HepG2 (cell line): ENCODE measurements around the gene FLT3LG. TPM values are rescaled to one million over a fixed set of nuclear protein-coding genes. Genes with fewer than 3 reads are reported as not detected.
A peak's percentile ranks its signal among the peaks of the same experiment; 100 is the strongest.

Experiments
- ARNT2 ChIP-seq: sonication (generic); formaldehyde crosslinking; IDR thresholded peaks from 2 replicates; pipeline ENCODE4 v1.8.0; 2022; ENCODE audit warnings: mild to moderate bottlenecking, low read depth, missing genetic modification reagents, moderate library complexity
- DPF2 ChIP-seq: sonication (generic); formaldehyde crosslinking; IDR thresholded peaks from 2 replicates; pipeline ENCODE4 v1.4.0; 2020; ENCODE audit warnings: mild to moderate bottlenecking, low read depth, missing genetic modification reagents, borderline replicate concordance
- EP300 ChIP-seq, 3 experiments: sonication (generic) in 1 of 3; formaldehyde crosslinking in 1 of 3; IDR thresholded peaks; 2 replicates each; pipeline versions ENCODE4 v1.5.1 to v1.6.1; 2011 to 2020; ENCODE audit warnings: low read depth in 2 of 3, low read length in 2 of 3, borderline replicate concordance in 1 of 3, improper control_type of control experiment in 1 of 3, mild to moderate bottlenecking in 1 of 3, missing genetic modification reagents in 1 of 3, moderate library complexity in 1 of 3
- FLYWCH1 ChIP-seq: sonication (generic); formaldehyde crosslinking; IDR thresholded peaks from 2 replicates; pipeline ENCODE4 v1.8.1; 2023; ENCODE audit warnings: mild to moderate bottlenecking, missing genetic modification reagents
- KMT2A ChIP-seq: sonication (generic); formaldehyde crosslinking; IDR thresholded peaks from 2 replicates; pipeline ENCODE4 v1.4.0; 2020; ENCODE audit warnings: missing genetic modification reagents
- NCOA2 ChIP-seq: sonication (generic); formaldehyde crosslinking; IDR thresholded peaks from 2 replicates; pipeline ENCODE4 v1.8.0; 2022; ENCODE audit warnings: inconsistent platforms
- RNF2 ChIP-seq: fragments of 450-650 bp; conservative IDR thresholded peaks from 2 replicates; pipeline ENCODE4 v1.6.1; 2016; ENCODE audit warnings: low read depth
- ZBTB20 ChIP-seq: sonication (generic); formaldehyde crosslinking; IDR thresholded peaks from 2 replicates; pipeline ENCODE4 v1.8.1; 2023; ENCODE audit warnings: missing genetic modification reagents, low read depth, mild to moderate bottlenecking, borderline replicate concordance
- ZNF225 ChIP-seq: sonication (generic); formaldehyde crosslinking; IDR thresholded peaks from 2 replicates; pipeline ENCODE4 v1.4.0; 2020; ENCODE audit warnings: mild to moderate bottlenecking, missing genetic modification reagents
- ZNF431 ChIP-seq: sonication (generic); formaldehyde crosslinking; IDR thresholded peaks from 2 replicates; pipeline ENCODE4 v1.9.0; 2022; ENCODE audit warnings: missing genetic modification reagents, low read depth, mild to moderate bottlenecking, borderline replicate concordance
- ZNF709 ChIP-seq: sonication (generic); formaldehyde crosslinking; IDR thresholded peaks from 2 replicates; pipeline ENCODE4 v1.5.0; 2020; ENCODE audit warnings: mild to moderate bottlenecking, missing genetic modification reagents
- ZNF780A ChIP-seq: sonication (generic); formaldehyde crosslinking; IDR thresholded peaks from 2 replicates; pipeline ENCODE4 v1.8.0; 2022; ENCODE audit warnings: mild to moderate bottlenecking, missing genetic modification reagents, moderate library complexity
- ZNF841 ChIP-seq: sonication (generic); formaldehyde crosslinking; IDR thresholded peaks from 2 replicates; pipeline ENCODE4 v1.8.1; 2023; ENCODE audit warnings: missing genetic modification reagents, borderline replicate concordance
- polyA plus RNA-seq, 8 experiments: library from polyadenylated mRNA; depleted of rRNA in 3 of 8; stranded (reverse) in 7 of 8; unstranded in 1 of 8; fragments of >200 nt; fragmentation: Illumina TruSeq in 4 of 8; extraction: Trizol in 4 of 8; gene quantifications; 2 replicates each; pipeline versions ENCODE4 v1.2.1 to v1.2.3, GENCODE V29; 2011 to 2016; ENCODE audit warnings: low read depth in 4 of 8, missing spikeins in 1 of 8, mixed read lengths in 1 of 8; ENCODE audit not compliant: insufficient read depth in 1 of 8
- total RNA-seq, 5 experiments: library from RNA; depleted of rRNA; stranded (reverse); fragments of >200 nt; fragmentation: Illumina TruSeq; extraction: Trizol; gene quantifications; 2 replicates each; pipeline ENCODE4 v1.2.3, GENCODE V29; 2016; ENCODE audit warnings: low read depth in 1 of 5
- TF ChIP-seq, protein P1 (sequence below): sonication (generic); formaldehyde crosslinking; IDR thresholded peaks from 2 replicates; pipeline ENCODE4 v1.5.0; 2020; ENCODE audit warnings: missing genetic modification reagents
- TF ChIP-seq, protein P2 (sequence below): sonication (generic); formaldehyde crosslinking; IDR thresholded peaks from 2 replicates; pipeline ENCODE4 v1.5.0; 2020; ENCODE audit warnings: mild to moderate bottlenecking, missing genetic modification reagents, borderline replicate concordance
- TF ChIP-seq, protein P3 (sequence below): sonication (generic); formaldehyde crosslinking; IDR thresholded peaks from 2 replicates; pipeline ENCODE4 v1.8.1; 2023; ENCODE audit warnings: mild to moderate bottlenecking, missing genetic modification reagents
- TF ChIP-seq, protein P4 (sequence below): sonication (generic); formaldehyde crosslinking; IDR thresholded peaks from 2 replicates; pipeline ENCODE4 v1.4.0; 2020; ENCODE audit warnings: low read depth, mild to moderate bottlenecking, missing genetic modification reagents

The FLT3LG gene
- total and polyA plus RNA-seq, 2 of the 13 experiments (the other 11 are each of a cell fraction or from before 2014, with no cell fraction given), result 1.5 to 2.6 TPM

DNA sequence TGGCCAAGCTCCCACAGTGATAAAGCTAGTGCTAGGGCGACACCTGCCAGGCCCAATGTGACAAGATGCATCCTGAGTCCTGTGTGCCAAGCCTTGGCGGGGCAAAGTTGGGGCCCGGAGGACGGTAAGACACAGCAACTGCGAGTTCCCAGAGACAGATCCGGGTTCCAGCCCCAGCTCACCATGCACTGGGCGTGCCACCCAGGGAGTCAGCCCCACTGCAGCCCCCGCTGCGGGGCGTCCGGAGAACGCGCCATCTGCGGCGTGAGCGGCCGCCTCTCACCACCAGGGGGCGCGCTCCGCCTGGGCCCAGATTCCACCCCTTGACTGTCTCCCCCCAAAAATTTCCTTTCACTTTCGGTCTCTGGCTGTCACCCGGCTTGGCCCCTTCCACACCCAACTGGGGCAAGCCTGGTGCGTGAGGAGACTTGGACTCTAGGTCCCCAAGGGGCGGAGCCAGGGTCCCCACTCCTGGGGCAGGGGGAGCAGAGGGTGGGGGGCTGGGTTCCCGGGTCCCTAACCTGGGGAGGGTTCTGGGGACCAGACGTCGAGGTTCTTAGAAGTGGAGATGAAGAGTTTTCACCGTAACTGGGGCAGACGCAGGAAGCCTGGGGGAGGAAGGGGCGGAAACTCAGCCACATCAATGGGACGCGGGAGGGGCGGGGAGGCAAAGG, at the start of gene FLT3LG (continued):
- TF ChIP-seq, protein P1, sequence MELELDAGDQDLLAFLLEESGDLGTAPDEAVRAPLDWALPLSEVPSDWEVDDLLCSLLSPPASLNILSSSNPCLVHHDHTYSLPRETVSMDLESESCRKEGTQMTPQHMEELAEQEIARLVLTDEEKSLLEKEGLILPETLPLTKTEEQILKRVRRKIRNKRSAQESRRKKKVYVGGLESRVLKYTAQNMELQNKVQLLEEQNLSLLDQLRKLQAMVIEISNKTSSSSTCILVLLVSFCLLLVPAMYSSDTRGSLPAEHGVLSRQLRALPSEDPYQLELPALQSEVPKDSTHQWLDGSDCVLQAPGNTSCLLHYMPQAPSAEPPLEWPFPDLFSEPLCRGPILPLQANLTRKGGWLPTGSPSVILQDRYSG, result no peak
- TF ChIP-seq, protein P2, sequence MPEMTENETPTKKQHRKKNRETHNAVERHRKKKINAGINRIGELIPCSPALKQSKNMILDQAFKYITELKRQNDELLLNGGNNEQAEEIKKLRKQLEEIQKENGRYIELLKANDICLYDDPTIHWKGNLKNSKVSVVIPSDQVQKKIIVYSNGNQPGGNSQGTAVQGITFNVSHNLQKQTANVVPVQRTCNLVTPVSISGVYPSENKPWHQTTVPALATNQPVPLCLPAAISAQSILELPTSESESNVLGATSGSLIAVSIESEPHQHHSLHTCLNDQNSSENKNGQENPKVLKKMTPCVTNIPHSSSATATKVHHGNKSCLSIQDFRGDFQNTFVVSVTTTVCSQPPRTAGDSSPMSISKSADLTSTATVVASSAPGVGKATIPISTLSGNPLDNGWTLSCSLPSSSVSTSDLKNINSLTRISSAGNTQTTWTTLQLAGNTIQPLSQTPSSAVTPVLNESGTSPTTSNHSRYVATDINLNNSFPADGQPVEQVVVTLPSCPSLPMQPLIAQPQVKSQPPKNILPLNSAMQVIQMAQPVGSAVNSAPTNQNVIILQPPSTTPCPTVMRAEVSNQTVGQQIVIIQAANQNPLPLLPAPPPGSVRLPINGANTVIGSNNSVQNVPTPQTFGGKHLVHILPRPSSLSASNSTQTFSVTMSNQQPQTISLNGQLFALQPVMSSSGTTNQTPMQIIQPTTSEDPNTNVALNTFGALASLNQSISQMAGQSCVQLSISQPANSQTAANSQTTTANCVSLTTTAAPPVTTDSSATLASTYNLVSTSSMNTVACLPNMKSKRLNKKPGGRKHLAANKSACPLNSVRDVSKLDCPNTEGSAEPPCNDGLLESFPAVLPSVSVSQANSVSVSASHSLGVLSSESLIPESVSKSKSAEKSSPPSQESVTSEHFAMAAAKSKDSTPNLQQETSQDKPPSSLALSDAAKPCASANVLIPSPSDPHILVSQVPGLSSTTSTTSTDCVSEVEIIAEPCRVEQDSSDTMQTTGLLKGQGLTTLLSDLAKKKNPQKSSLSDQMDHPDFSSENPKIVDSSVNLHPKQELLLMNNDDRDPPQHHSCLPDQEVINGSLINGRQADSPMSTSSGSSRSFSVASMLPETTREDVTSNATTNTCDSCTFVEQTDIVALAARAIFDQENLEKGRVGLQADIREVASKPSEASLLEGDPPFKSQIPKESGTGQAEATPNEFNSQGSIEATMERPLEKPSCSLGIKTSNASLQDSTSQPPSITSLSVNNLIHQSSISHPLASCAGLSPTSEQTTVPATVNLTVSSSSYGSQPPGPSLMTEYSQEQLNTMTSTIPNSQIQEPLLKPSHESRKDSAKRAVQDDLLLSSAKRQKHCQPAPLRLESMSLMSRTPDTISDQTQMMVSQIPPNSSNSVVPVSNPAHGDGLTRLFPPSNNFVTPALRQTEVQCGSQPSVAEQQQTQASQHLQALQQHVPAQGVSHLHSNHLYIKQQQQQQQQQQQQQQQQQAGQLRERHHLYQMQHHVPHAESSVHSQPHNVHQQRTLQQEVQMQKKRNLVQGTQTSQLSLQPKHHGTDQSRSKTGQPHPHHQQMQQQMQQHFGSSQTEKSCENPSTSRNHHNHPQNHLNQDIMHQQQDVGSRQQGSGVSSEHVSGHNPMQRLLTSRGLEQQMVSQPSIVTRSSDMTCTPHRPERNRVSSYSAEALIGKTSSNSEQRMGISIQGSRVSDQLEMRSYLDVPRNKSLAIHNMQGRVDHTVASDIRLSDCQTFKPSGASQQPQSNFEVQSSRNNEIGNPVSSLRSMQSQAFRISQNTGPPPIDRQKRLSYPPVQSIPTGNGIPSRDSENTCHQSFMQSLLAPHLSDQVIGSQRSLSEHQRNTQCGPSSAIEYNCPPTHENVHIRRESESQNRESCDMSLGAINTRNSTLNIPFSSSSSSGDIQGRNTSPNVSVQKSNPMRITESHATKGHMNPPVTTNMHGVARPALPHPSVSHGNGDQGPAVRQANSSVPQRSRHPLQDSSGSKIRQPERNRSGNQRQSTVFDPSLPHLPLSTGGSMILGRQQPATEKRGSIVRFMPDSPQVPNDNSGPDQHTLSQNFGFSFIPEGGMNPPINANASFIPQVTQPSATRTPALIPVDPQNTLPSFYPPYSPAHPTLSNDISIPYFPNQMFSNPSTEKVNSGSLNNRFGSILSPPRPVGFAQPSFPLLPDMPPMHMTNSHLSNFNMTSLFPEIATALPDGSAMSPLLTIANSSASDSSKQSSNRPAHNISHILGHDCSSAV (CRISPR knock-in tag), result no peak
- TF ChIP-seq ARNT2 (CRISPR knock-in tag) (no peak), EP300 (IDR thresholded peaks at IDR 0.05; ENCODE audit: low read depth in 2 of 2, low read length in 2 of 2) (0 out of 4 replicates have a peak, but pooled peaks of 1 of the 2 experiments have one; percentile 5), EP300 (CRISPR knock-in tag; IDR thresholded peaks at IDR 0.05; ENCODE audit: borderline replicate concordance) (no peak), ZBTB20 (no peak), KMT2A (CRISPR knock-in tag) (no peak), ZNF841 (CRISPR knock-in tag) (no peak), NCOA2 (no peak), FLYWCH1 (CRISPR knock-in tag) (no peak), ZNF431 (CRISPR knock-in tag) (no peak), RNF2 (peak; percentile 37; the same call in 1 of the 2 replicates), ZNF225 (CRISPR knock-in tag) (0 out of 2 replicates have a peak, but pooled peaks have one; percentile 52), ZNF780A (CRISPR knock-in tag) (no peak), DPF2 (no peak), ZNF709 (CRISPR knock-in tag) (no peak)
- TF ChIP-seq, protein P3, sequence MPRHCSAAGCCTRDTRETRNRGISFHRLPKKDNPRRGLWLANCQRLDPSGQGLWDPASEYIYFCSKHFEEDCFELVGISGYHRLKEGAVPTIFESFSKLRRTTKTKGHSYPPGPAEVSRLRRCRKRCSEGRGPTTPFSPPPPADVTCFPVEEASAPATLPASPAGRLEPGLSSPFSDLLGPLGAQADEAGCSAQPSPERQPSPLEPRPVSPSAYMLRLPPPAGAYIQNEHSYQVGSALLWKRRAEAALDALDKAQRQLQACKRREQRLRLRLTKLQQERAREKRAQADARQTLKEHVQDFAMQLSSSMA (CRISPR knock-in tag), result 0 out of 2 replicates have a peak, but pooled peaks have one; percentile 45
- TF ChIP-seq, protein P4, sequence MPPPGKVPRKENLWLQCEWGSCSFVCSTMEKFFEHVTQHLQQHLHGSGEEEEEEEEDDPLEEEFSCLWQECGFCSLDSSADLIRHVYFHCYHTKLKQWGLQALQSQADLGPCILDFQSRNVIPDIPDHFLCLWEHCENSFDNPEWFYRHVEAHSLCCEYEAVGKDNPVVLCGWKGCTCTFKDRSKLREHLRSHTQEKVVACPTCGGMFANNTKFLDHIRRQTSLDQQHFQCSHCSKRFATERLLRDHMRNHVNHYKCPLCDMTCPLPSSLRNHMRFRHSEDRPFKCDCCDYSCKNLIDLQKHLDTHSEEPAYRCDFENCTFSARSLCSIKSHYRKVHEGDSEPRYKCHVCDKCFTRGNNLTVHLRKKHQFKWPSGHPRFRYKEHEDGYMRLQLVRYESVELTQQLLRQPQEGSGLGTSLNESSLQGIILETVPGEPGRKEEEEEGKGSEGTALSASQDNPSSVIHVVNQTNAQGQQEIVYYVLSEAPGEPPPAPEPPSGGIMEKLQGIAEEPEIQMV (CRISPR knock-in tag), result 0 out of 2 replicates have a peak, but pooled peaks have one; percentile 21
